GM23338 (cell line): ENCODE data around the gene STIP1. TPM values are rescaled to one million over a fixed set of nuclear protein-coding genes. Genes with fewer than 3 reads are reported as not detected.

Experiments
- ATAC-seq: fragments of 200-7000 bp; cut with Tn5 transposase; 3 replicates; pipeline ENCODE4 v1.9.1; 2020
- DNase-seq: peaks from one replicate; pipeline ENCODE4 v3.0.0-alpha.2; 2015; ENCODE audit warnings: low spot score
- H2AFZ ChIP-seq: fragments of 200-600 bp; sonication (generic); 2 replicates; pipeline ENCODE4 v1.8.0; 2016; ENCODE audit warnings: antibody characterized with exemption, mild to moderate bottlenecking, moderate library complexity
- H3F3A ChIP-seq: fragments of 200-600 bp; sonication (generic); replicated peaks from 2 replicates; pipeline ENCODE4 v1.8.0; 2017; ENCODE audit warnings: antibody characterized with exemption, mixed run types, low read depth
- H3K27ac ChIP-seq: fragments of 200-600 bp; sonication (generic); 2 replicates; pipeline ENCODE4 v1.6.1; 2016; ENCODE audit warnings: low read depth
- H3K27me3 ChIP-seq: fragments of 200-600 bp; sonication (generic); 2 replicates; pipeline ENCODE4 v1.8.0; 2016; ENCODE audit warnings: mild to moderate bottlenecking, mixed run types, moderate library complexity; ENCODE audit not compliant: insufficient read depth
- H3K36me3 ChIP-seq: fragments of 200-600 bp; sonication (generic); 2 replicates; pipeline ENCODE4 v1.8.0; 2016; ENCODE audit warnings: mild to moderate bottlenecking; ENCODE audit not compliant: insufficient read depth
- H3K4me1 ChIP-seq: fragments of 200-600 bp; sonication (generic); 2 replicates; pipeline ENCODE4 v1.8.0; 2016; ENCODE audit warnings: mild to moderate bottlenecking, moderate library complexity; ENCODE audit not compliant: insufficient read depth
- H3K4me2 ChIP-seq: fragments of 200-600 bp; sonication (generic); 2 replicates; pipeline ENCODE4 v1.7.1; 2017; ENCODE audit warnings: mixed run types
- H3K4me3 ChIP-seq: fragments of 200-600 bp; sonication (generic); 2 replicates; pipeline ENCODE4 v1.6.1; 2016; ENCODE audit warnings: mixed run types
- H3K79me2 ChIP-seq: fragments of 200-600 bp; sonication (generic); replicated peaks from 2 replicates; pipeline ENCODE4 v1.8.0; 2017; ENCODE audit warnings: mild to moderate bottlenecking; ENCODE audit not compliant: insufficient read depth
- H3K9me2 ChIP-seq: fragments of 200-600 bp; sonication (generic); 2 replicates; pipeline ENCODE4 v1.8.0; 2017; ENCODE audit not compliant: insufficient read depth
- H4K20me1 ChIP-seq: fragments of 200-600 bp; sonication (generic); replicated peaks from 2 replicates; pipeline ENCODE4 v1.8.0; 2017; ENCODE audit warnings: mild to moderate bottlenecking; ENCODE audit not compliant: insufficient read depth
- H3K27ac Mint-ChIP-seq: 2 replicates; pipeline ENCODE4 v1.8.0; 2020; ENCODE audit warnings: inconsistent platforms, mild to moderate bottlenecking, moderate library complexity, mixed read lengths
- H3K27me3 Mint-ChIP-seq: 3 replicates; pipeline ENCODE4 v1.8.0; 2022; ENCODE audit warnings: low read depth, mild to moderate bottlenecking, moderate library complexity, mixed read lengths, inconsistent platforms; ENCODE audit not compliant: insufficient read depth, poor library complexity
- H3K36me3 Mint-ChIP-seq: 3 replicates; pipeline ENCODE4 v1.8.0; 2021; ENCODE audit warnings: low read depth, mild to moderate bottlenecking, inconsistent platforms, moderate library complexity, mixed read lengths
- H3K4me1 Mint-ChIP-seq: 3 replicates; pipeline ENCODE4 v1.8.0; 2020; ENCODE audit warnings: mild to moderate bottlenecking, inconsistent platforms, mixed read lengths
- H3K4me3 Mint-ChIP-seq: 3 replicates; pipeline ENCODE4 v1.8.0; 2021; ENCODE audit warnings: moderate library complexity, mild to moderate bottlenecking, inconsistent platforms, mixed read lengths
- H3K9me3 Mint-ChIP-seq: 3 replicates; pipeline ENCODE4 v1.8.0; 2020; ENCODE audit warnings: moderate library complexity, mild to moderate bottlenecking, inconsistent platforms, mixed read lengths
- CREB1 ChIP-seq: fragments of 250-450 bp; sonication (Bioruptor Pico); IDR thresholded peaks from 2 replicates; pipeline ENCODE4 v1.5.0; 2020; ENCODE audit warnings: low read depth, mild to moderate bottlenecking, moderate library complexity
- CTCF ChIP-seq, 2 experiments: fragments of 200-600 bp in 1 of 2; sonication (generic) in 1 of 2; conservative IDR thresholded peaks; 2 replicates each; pipeline versions ENCODE4 v1.5.1 to v1.6.1; 2016 to 2017; ENCODE audit warnings: antibody characterized with exemption in 2 of 2, low read depth in 2 of 2, mild to moderate bottlenecking in 2 of 2, moderate library complexity in 1 of 2
- ETS1 ChIP-seq: IDR thresholded peaks from 2 replicates; pipeline ENCODE4 v1.6.1; 2016; ENCODE audit warnings: antibody characterized with exemption
- EZH2 ChIP-seq: fragments of 200-600 bp; sonication (generic); IDR thresholded peaks from one replicate; pipeline ENCODE4 v1.8.0; 2017; ENCODE audit warnings: antibody characterized with exemption, mild to moderate bottlenecking, low read depth; ENCODE audit not compliant: unreplicated experiment
- EZH2phosphoT487 ChIP-seq: fragments of 200-600 bp; sonication (generic); IDR thresholded peaks from one replicate; pipeline ENCODE4 v1.8.1; 2018; ENCODE audit warnings: antibody characterized with exemption; ENCODE audit not compliant: unreplicated experiment
- JUNB ChIP-seq: IDR thresholded peaks from one replicate; pipeline ENCODE4 v1.6.1; 2016; ENCODE audit warnings: antibody characterized with exemption; ENCODE audit not compliant: unreplicated experiment
- POLR2AphosphoS5 ChIP-seq: IDR thresholded peaks from 2 replicates; pipeline ENCODE4 v1.6.1; 2016; ENCODE audit warnings: antibody characterized with exemption, low read depth
- STAT1 ChIP-seq: IDR thresholded peaks from one replicate; pipeline ENCODE4 v1.6.1; 2016; ENCODE audit warnings: antibody characterized with exemption; ENCODE audit not compliant: unreplicated experiment
- ZNF114 ChIP-seq: fragments of 250-450 bp; sonication (Bioruptor Pico); IDR thresholded peaks from 2 replicates; pipeline ENCODE4 v1.5.0; 2020; ENCODE audit warnings: mild to moderate bottlenecking, moderate library complexity
- ZNF331 ChIP-seq: fragments of 250-450 bp; sonication (Bioruptor Pico); IDR thresholded peaks from 2 replicates; pipeline ENCODE4 v1.5.0; 2020; ENCODE audit warnings: low read depth, mild to moderate bottlenecking, moderate library complexity
- ZNF462 ChIP-seq: fragments of 250-450 bp; sonication (Bioruptor Pico); IDR thresholded peaks from 2 replicates; pipeline ENCODE4 v1.5.0; 2020; ENCODE audit warnings: mild to moderate bottlenecking, moderate library complexity
- polyA plus RNA-seq: library from polyadenylated mRNA; unstranded; fragments of >200 nt; fragmentation: Nextera tagmentation; extraction: Ambion mirVana; gene quantifications from 2 replicates; pipeline ENCODE4 v1.2.1, GENCODE V29; 2016
- total RNA-seq: library from RNA; depleted of rRNA; stranded (reverse); fragments of >200 nt; shearing (Covaris generic); gene quantifications from 2 replicates; pipeline ENCODE4 v1.2.3, GENCODE V29; 2014

Gene STIP1
- total and polyA plus RNA-seq, 2 experiments from 2014 or later, result 213 to 351 TPM

- DNase-seq (no peak), ATAC-seq (no peak)
- Mint-ChIP-seq H3K4me3 (no peak overlapping the region), H3K9me3 (no peaks in the 10 kb centered on the region), H3K27ac (no peak overlapping the region), H3K36me3 (peaks cover 79% of the 10 kb centered on the region), H3K27me3 (peaks cover 10% of the 10 kb centered on the region), H3K4me1 (peaks cover 18% of the 10 kb centered on the region)
- H2AFZ ChIP-seq, result no peak overlapping the region
- H3K4me3 ChIP-seq, result no peak overlapping the region
- H4K20me1 ChIP-seq, result peaks cover 44% of the 10 kb centered on the region
- no peaks in the 10 kb centered on the region for H3K9me2 ChIP-seq
- H3K4me1 ChIP-seq, result no peaks in the 10 kb centered on the region; the same call in 1 of the 2 replicates
- no peak overlapping the region for H3K4me2 ChIP-seq
- peaks cover 55% of the 10 kb centered on the region for H3F3A ChIP-seq
- H3K36me3 ChIP-seq, result peaks cover 60% of the 10 kb centered on the region
- H3K27me3 ChIP-seq, result no peaks in the 10 kb centered on the region
- H3K27ac ChIP-seq, result no peak overlapping the region
- 0 out of 2 replicates have a peak, but pooled peaks cover 10% of the 10 kb centered on the region for H3K79me2 ChIP-seq
- TF ChIP-seq CREB1 (CRISPR knock-in tag) (no peak), ZNF331 (CRISPR knock-in tag) (no peak)
Observed at GRCh38 chr11:64202992-64203391, 17.0 kb downstream of the STIP1 start.

- Mint-ChIP-seq H3K36me3 (peaks cover 74% of the 10 kb centered on the region), H3K4me1 (peaks cover 18% of the 10 kb centered on the region), H3K27ac (no peak overlapping the region), H3K9me3 (no peaks in the 10 kb centered on the region), H3K27me3 (peaks cover 10% of the 10 kb centered on the region), H3K4me3 (no peak overlapping the region)
- Histone ChIP-seq H3K27me3 (no peaks in the 10 kb centered on the region), H3F3A (peaks cover 49% of the 10 kb centered on the region), H3K9me2 (no peaks in the 10 kb centered on the region), H4K20me1 (peaks cover 38% of the 10 kb centered on the region), H3K4me3 (no peak overlapping the region), H3K27ac (no peak overlapping the region; the same call in 1 of the 2 replicates), H3K36me3 (peaks cover 54% of the 10 kb centered on the region), H3K4me2 (no peak overlapping the region), H3K79me2 (0 out of 2 replicates have a peak, but pooled peaks cover 10% of the 10 kb centered on the region), H3K4me1 (no peaks in the 10 kb centered on the region; the same call in 1 of the 2 replicates), H2AFZ (no peak overlapping the region)
- DNase-seq (no peak), ATAC-seq (no peak)
- TF ChIP-seq ZNF331 (CRISPR knock-in tag) (no peak), POLR2AphosphoS5 (no peak), CREB1 (CRISPR knock-in tag) (no peak), ZNF462 (CRISPR knock-in tag) (no peak), STAT1 (no peak), JUNB (no peak), EZH2phosphoT487 (no peak), CTCF (conservative IDR thresholded peaks at IDR 0.05; ENCODE audit: low read depth in 2 of 2) (no peak), ZNF114 (CRISPR knock-in tag) (no peak), EZH2 (no peak), ETS1 (no peak)
Observed at GRCh38 chr11:64203421-64204079, 17.6 kb downstream of the STIP1 start.
